ENCODE measurements around the gene GK2. TPM values are rescaled to one million over a fixed set of nuclear protein-coding genes. Genes with fewer than 3 reads are reported as not detected.

Gene GK2
- total and polyA plus RNA-seq, 9 of the 15 experiments (the other 6 are each of a cell fraction or from before 2014, with no cell fraction given): 0.07 TPM; not detected in 8

- H3K79me2 ChIP-seq (ENCODE audit: control insufficient read depth, insufficient read depth, low read length): no peaks in the 10 kb centered on the region
- peak overlapping the region; percentile 66 for H2AFZ ChIP-seq (ENCODE audit: low read depth, low read length)
- POLR2A ChIA-PET: interaction anchor here (0.6 kb wide), 1 partner anchor 20 kb away, joined by 3 read pairs; no protein-coding TSS in a partner anchor
- H4K20me1 ChIP-seq (replicated peaks; ENCODE audit: control insufficient read depth, insufficient read depth, low read length): no peaks in the 10 kb centered on the region
- TF ChIP-seq ZNF316 (IDR thresholded peaks at IDR 0.05) (peak; percentile 39; the same call in 1 of the 2 replicates), NR3C1 (CRISPR knock-in tag; IDR thresholded peaks at IDR 0.05) (no peak)
- H3K36me3 ChIP-seq (ENCODE audit: control insufficient read depth, insufficient read depth, low read length): no peaks in the 10 kb centered on the region
- no peaks in the 10 kb centered on the region for H3K27me3 ChIP-seq (ENCODE audit: control insufficient read depth in 2 of 2, insufficient read depth in 2 of 2, low read length in 2 of 2)
- H3K4me1 ChIP-seq (replicated peaks in 1 of 2; ENCODE audit: control insufficient read depth in 2 of 2, insufficient read depth in 2 of 2, low read length in 2 of 2): no peaks in the 10 kb centered on the region
- BruUV-seq (replicated peaks): no TSS peak
- CTCF ChIA-PET (ENCODE audit: low intra/inter-chr PET ratio): no interaction called here
- WGBS (ENCODE audit: insufficient coverage, low coverage, missing lambda C conversion rate): 27% methylated on average over 8 of the region's 8 CpGs
- no peaks in the 10 kb centered on the region for H3K9me3 ChIP-seq (replicated peaks; ENCODE audit: control insufficient read depth, insufficient read depth, low read depth, low read length)
- ATAC-seq (no peak), FAIRE-seq (no peak), DNase-seq (ENCODE audit: extremely low read depth in 1 of 4, low spot score in 3 of 4) (no peak)
- H3K4me3 ChIP-seq: no peak overlapping the region
- no peak overlapping the region for H3K9ac ChIP-seq (ENCODE audit: insufficient read depth in 1 of 2, low read depth in 2 of 2, low read length in 2 of 2)
- in situ Hi-C loops (cut with MboI) (no loop called here), intact Hi-C loops (cut with micrococcal nuclease) (no loop called here)
- H3K4me2 ChIP-seq (ENCODE audit: insufficient read depth, low read length): peak overlapping the region; percentile 15; the same call in 1 of the 2 replicates
- no peak overlapping the region for H3K27ac ChIP-seq (ENCODE audit: extremely low read depth, low read depth, low read length)
- no peaks in the 10 kb centered on the region for H3K9me1 ChIP-seq (ENCODE audit: control insufficient read depth, insufficient read depth, low read length)
Observed at GRCh38 chr4:79357365-79357764, 50.7 kb downstream of the GK2 start.

Other genes with a start within 250 kb of the GK2 start
- gene NAA11, start 82.2 kb downstream of the GK2 start, total RNA-seq (2014; rRNA removed): 20.4 and 21.1 TPM in 2 replicates
- gene NAA11, start 82.2 kb downstream of the GK2 start, total RNA-seq (2014; rRNA removed; fragmentation: Illumina TruSeq; extraction: Trizol): 21.8 and 25.7 TPM in 2 replicates
- 27.7 and 30.9 TPM in 2 replicates for gene NAA11, start 82.2 kb downstream of the GK2 start, total RNA-seq (2015; rRNA removed; fragmentation: Illumina TruSeq; extraction: Trizol)
- 23.1 and 24.4 TPM in 2 replicates for gene NAA11, start 82.2 kb downstream of the GK2 start, total RNA-seq (2021)
- 30.8 and 33.3 TPM in 2 replicates for gene NAA11, start 82.2 kb downstream of the GK2 start, polyA plus RNA-seq (2011; rRNA removed)
- 26.9 and 34.6 TPM in 2 replicates for gene NAA11, start 82.2 kb downstream of the GK2 start, polyA plus RNA-seq (2014; fragmentation: Illumina TruSeq; extraction: Trizol)
- gene NAA11, start 82.2 kb downstream of the GK2 start, polyA plus RNA-seq (2014; fragmentation: Nextera tagmentation; extraction: Ambion mirVana): 10 to 100 TPM; 17.1 to 22.7 TPM
- gene NAA11, start 82.2 kb downstream of the GK2 start, polyA plus RNA-seq (2014; rRNA removed): 21.3 and 22.1 TPM in 2 replicates